Karpas-422 (cell line): ENCODE results near the gene UPP1. TPM values are rescaled to one million over a fixed set of nuclear protein-coding genes. Genes with fewer than 3 reads are reported as not detected.
A peak's percentile ranks its signal among the peaks of the same experiment; 100 is the strongest.

Source experiments
- DNase-seq: peaks from one replicate; pipeline ENCODE4 v3.0.0-alpha.2; 2015
- H2AFZ ChIP-seq: fragments of 200-600 bp; sonication (generic); 2 replicates; pipeline ENCODE4 v1.6.1; 2014; ENCODE audit warnings: antibody characterized with exemption, low read length, mixed read lengths
- H3K27ac ChIP-seq: fragments of 200-600 bp; sonication (generic); 2 replicates; pipeline ENCODE4 v1.5.1; 2014; ENCODE audit warnings: mild to moderate bottlenecking, low read length, moderate library complexity
- H3K27me3 ChIP-seq: fragments of 200-600 bp; sonication (generic); 2 replicates; pipeline ENCODE4 v1.6.1; 2014; ENCODE audit warnings: low read length, mixed read lengths
- H3K36me3 ChIP-seq: fragments of 200-600 bp; sonication (generic); 2 replicates; pipeline ENCODE4 v1.6.1; 2014; ENCODE audit warnings: low read length, mixed read lengths; ENCODE audit not compliant: insufficient read depth
- H3K4me1 ChIP-seq: fragments of 200-600 bp; sonication (generic); 2 replicates; pipeline ENCODE4 v1.6.1; 2014; ENCODE audit warnings: mild to moderate bottlenecking, low read length, mixed read lengths
- H3K4me2 ChIP-seq: fragments of 200-600 bp; sonication (generic); 2 replicates; pipeline ENCODE4 v1.6.1; 2014; ENCODE audit warnings: low read length, low read depth, mild to moderate bottlenecking; ENCODE audit not compliant: poor library complexity, severe bottlenecking
- H3K4me3 ChIP-seq: fragments of 200-600 bp; sonication (generic); 2 replicates; pipeline ENCODE4 v1.5.1; 2014; ENCODE audit warnings: mild to moderate bottlenecking, antibody characterized with exemption, low read length, mixed read lengths
- H3K79me2 ChIP-seq: fragments of 200-600 bp; sonication (generic); 2 replicates; pipeline ENCODE4 v1.6.1; 2014; ENCODE audit warnings: mild to moderate bottlenecking, low read length, mixed read lengths
- H3K9ac ChIP-seq: fragments of 200-600 bp; sonication (generic); 2 replicates; pipeline ENCODE4 v1.6.0; 2014; ENCODE audit warnings: low read length
- H3K9me2 ChIP-seq: fragments of 200-600 bp; sonication (generic), shearing (Covaris generic); replicated peaks from 2 replicates; pipeline ENCODE4 v1.6.0; 2014; ENCODE audit warnings: mild to moderate bottlenecking, low read length, moderate library complexity; ENCODE audit not compliant: insufficient read depth
- H3K9me3 ChIP-seq: fragments of 300-700, 200-600 bp; sonication (generic); 2 replicates; pipeline ENCODE4 v1.6.1; 2014; ENCODE audit warnings: low read length, mixed read lengths
- H4K20me1 ChIP-seq: fragments of 200-600 bp; sonication (generic); 2 replicates; pipeline ENCODE4 v1.6.1; 2014; ENCODE audit warnings: mild to moderate bottlenecking, antibody characterized with exemption, low read length, low read depth; ENCODE audit not compliant: insufficient read depth
- total RNA-seq: library from RNA; depleted of rRNA; stranded (reverse); fragments of >200 nt; shearing (Covaris generic); gene quantifications from 2 replicates; pipeline ENCODE4 v1.2.3, GENCODE V29; 2014; ENCODE audit warnings: low replicate concordance

Gene UPP1
- total RNA-seq, 1 experiment from 2014 or later: 2.0 TPM

- Histone ChIP-seq H3K4me3 (no peak overlapping the region), H3K9me3 (no peaks in the 10 kb centered on the region), H3K9ac (no peak overlapping the region), H3K4me2 (no peak overlapping the region), H4K20me1 (no peaks in the 10 kb centered on the region), H3K27me3 (no peaks in the 10 kb centered on the region), H3K27ac (no peak overlapping the region), H3K36me3 (no peaks in the 10 kb centered on the region), H3K79me2 (no peaks in the 10 kb centered on the region), H2AFZ (no peak overlapping the region), H3K4me1 (no peaks in the 10 kb centered on the region), H3K9me2 (no peaks in the 10 kb centered on the region)
- peak; percentile 68 for DNase-seq
Measured at GRCh38 chr7:48101968-48102367, 12.9 kb downstream of the UPP1 start.

GRCh38 chr7:48102530-48102929 is 13.5 kb downstream of the UPP1 start:
- no peak for DNase-seq
- no peaks in the 10 kb centered on the region for H3K9me3 ChIP-seq
- no peaks in the 10 kb centered on the region for H3K9me2 ChIP-seq
- no peak overlapping the region for H3K27ac ChIP-seq
- no peaks in the 10 kb centered on the region for H3K4me1 ChIP-seq
- no peaks in the 10 kb centered on the region for H4K20me1 ChIP-seq
- H3K9ac ChIP-seq: no peak overlapping the region
- no peak overlapping the region for H2AFZ ChIP-seq
- H3K4me2 ChIP-seq: no peak overlapping the region
- H3K79me2 ChIP-seq: no peaks in the 10 kb centered on the region
- H3K36me3 ChIP-seq: no peaks in the 10 kb centered on the region
- no peak overlapping the region for H3K4me3 ChIP-seq
- H3K27me3 ChIP-seq: no peaks in the 10 kb centered on the region

- no peak for DNase-seq
- Histone ChIP-seq H3K36me3 (no peaks in the 10 kb centered on the region), H3K27ac (no peak overlapping the region), H3K9me3 (no peaks in the 10 kb centered on the region), H3K9ac (no peak overlapping the region), H3K79me2 (no peaks in the 10 kb centered on the region), H3K4me2 (no peak overlapping the region), H2AFZ (no peak overlapping the region), H3K4me1 (no peaks in the 10 kb centered on the region), H3K4me3 (no peak overlapping the region), H3K27me3 (no peaks in the 10 kb centered on the region), H4K20me1 (no peaks in the 10 kb centered on the region), H3K9me2 (no peaks in the 10 kb centered on the region)
Measured at GRCh38 chr7:48105045-48105444, 16.0 kb downstream of the UPP1 start.

GRCh38 chr7:48106906-48107659 is 18.0 kb downstream of the UPP1 start:
- Histone ChIP-seq H3K27me3 (no peaks in the 10 kb centered on the region), H3K4me1 (no peaks in the 10 kb centered on the region), H3K27ac (no peak overlapping the region), H4K20me1 (no peaks in the 10 kb centered on the region), H3K79me2 (no peaks in the 10 kb centered on the region), H3K36me3 (no peaks in the 10 kb centered on the region), H3K4me3 (no peak overlapping the region), H3K9me3 (no peaks in the 10 kb centered on the region), H3K9ac (no peak overlapping the region), H3K9me2 (no peaks in the 10 kb centered on the region), H3K4me2 (no peak overlapping the region), H2AFZ (no peak overlapping the region)
- DNase-seq: no peak

GRCh38 chr7:48107926-48108472 is 18.9 kb downstream of the UPP1 start:
- Histone ChIP-seq H3K9me3 (no peaks in the 10 kb centered on the region), H3K9ac (no peak overlapping the region), H4K20me1 (no peaks in the 10 kb centered on the region), H3K27me3 (no peaks in the 10 kb centered on the region), H3K36me3 (no peaks in the 10 kb centered on the region), H3K27ac (no peak overlapping the region), H3K4me1 (no peaks in the 10 kb centered on the region), H2AFZ (no peak overlapping the region), H3K4me2 (no peak overlapping the region), H3K79me2 (no peaks in the 10 kb centered on the region), H3K4me3 (no peak overlapping the region), H3K9me2 (no peaks in the 10 kb centered on the region)
- no peak for DNase-seq

- no peak overlapping the region for H3K27ac ChIP-seq
- no peaks in the 10 kb centered on the region for H3K9me3 ChIP-seq
- H3K4me2 ChIP-seq: no peak overlapping the region
- no peaks in the 10 kb centered on the region for H3K4me1 ChIP-seq
- H3K4me3 ChIP-seq: no peak overlapping the region
- no peaks in the 10 kb centered on the region for H4K20me1 ChIP-seq
- H3K27me3 ChIP-seq: no peaks in the 10 kb centered on the region
- no peaks in the 10 kb centered on the region for H3K9me2 ChIP-seq
- no peak overlapping the region for H3K9ac ChIP-seq
- no peaks in the 10 kb centered on the region for H3K36me3 ChIP-seq
- H3K79me2 ChIP-seq: no peaks in the 10 kb centered on the region
- no peak overlapping the region for H2AFZ ChIP-seq
- DNase-seq: no peak
Measured at GRCh38 chr7:48108959-48109847, 20.1 kb downstream of the UPP1 start.

GRCh38 chr7:48109848-48110663 is 21.0 kb downstream of the UPP1 start:
- Histone ChIP-seq H3K27me3 (no peaks in the 10 kb centered on the region), H3K9ac (no peak overlapping the region), H3K27ac (no peak overlapping the region), H3K79me2 (no peaks in the 10 kb centered on the region), H3K4me3 (no peak overlapping the region), H3K9me2 (no peaks in the 10 kb centered on the region), H4K20me1 (no peaks in the 10 kb centered on the region), H3K4me1 (no peaks in the 10 kb centered on the region), H3K9me3 (no peaks in the 10 kb centered on the region), H2AFZ (no peak overlapping the region), H3K4me2 (no peak overlapping the region), H3K36me3 (no peaks in the 10 kb centered on the region)
- peak; percentile 92 for DNase-seq
